HG03439 (cell line): Measurements from ENCODE around the gene EIF3L.
A peak's percentile ranks its signal among the peaks of the same experiment; 100 is the strongest.

ENCODE experiments used
- ATAC-seq: cut with Tn5 transposase; IDR thresholded peaks from one replicate; pipeline ENCODE4 v1.9.1; 2021; ENCODE audit warnings: mild to moderate bottlenecking, moderate library complexity; ENCODE audit not compliant: unreplicated experiment

The EIF3L gene

DNA sequence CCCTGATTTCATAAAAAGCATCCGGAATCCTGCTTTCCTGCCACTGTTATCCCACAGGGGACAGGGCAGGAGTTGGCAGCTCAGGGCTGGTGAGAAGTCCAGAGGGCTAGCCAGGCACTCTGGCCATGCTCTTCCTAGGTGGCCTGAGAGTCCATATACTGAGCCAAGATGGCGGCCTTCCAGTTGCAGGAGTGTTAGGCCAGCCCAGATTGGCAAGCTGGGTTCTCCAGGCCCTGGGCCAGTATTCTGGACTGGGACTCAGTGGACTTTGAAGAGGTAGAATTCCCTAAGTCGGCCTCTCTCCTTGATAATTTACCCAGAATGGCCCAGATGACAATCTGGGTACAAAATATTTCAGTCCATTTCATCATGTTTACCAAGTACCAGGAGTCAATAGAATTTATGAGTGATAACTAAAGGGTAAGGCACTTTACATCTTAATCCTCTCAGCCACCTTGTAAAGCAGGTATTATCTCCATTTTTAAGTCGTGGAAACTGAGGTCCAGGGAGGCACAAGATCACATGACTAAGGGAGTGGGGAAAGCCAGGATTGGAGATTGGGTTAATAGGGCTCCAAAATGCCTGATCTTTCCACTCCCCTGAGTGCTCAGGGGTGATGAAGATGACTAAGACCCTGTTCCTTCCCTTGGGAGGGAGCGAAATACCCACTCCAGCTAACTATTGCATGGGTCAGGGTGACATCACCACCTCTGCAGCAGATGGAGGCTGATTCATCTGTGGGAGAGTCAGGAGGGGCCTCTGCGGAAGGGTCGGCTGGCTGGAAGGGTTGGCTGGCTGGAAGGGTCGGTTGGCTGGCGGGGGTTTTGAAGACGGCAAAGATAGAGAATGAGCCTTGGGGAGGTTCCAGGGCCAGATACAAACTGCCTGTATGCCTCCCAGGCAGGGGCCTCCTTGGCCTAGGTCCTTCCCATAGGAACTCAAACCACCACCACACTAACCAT, 55.6 kb downstream of the EIF3L start:
- ATAC-seq, result no peak

DNA sequence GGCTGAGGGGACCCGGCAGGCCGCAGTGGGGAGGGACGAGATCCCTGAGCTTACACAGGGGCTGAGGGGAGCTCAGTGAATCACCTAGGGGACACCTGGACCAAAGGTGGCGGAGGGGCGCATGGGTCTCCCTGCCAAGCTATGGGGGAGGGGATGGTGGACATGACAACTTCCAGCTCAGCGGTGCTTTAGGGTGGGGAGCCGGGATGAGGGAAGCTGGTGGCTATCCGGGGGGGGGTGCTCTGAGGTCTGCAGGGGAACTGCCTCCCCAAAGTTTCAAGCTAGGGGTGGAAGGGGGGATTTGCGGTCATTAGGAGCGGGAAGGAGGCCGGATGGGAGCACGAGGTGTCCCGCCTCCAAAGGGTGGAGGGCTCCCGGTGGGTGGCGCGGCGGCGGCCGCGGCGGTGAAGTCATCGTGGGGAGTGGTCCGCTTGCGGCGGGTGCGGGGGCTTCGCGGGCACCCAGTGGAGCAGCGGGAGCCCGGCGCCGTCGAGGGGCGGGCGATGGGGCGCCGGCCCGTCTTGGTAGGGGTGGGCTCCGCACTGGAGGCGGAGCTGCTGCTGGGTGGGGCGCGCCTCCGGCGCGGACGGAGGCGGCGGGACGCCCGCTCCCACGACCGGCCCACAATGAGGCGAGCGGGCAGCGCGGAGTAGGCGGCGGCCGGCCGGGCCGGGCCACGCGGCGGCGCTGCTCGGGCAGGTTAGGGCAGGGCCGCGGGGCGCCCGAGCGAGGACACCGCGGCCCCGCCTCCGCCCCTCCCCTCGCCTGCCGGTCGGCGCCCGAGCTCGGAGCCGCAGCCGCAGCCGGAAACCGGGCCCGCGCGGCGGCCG, 56.5 kb downstream of the EIF3L start, which contains the start of gene MICALL1:
Gene MICALL1, plus strand, starts transcription at position 764 of the 830 bp plus-strand sequence. CDS start 126 bp downstream, outside the sequence.
- peak; percentile 77 for ATAC-seq

DNA sequence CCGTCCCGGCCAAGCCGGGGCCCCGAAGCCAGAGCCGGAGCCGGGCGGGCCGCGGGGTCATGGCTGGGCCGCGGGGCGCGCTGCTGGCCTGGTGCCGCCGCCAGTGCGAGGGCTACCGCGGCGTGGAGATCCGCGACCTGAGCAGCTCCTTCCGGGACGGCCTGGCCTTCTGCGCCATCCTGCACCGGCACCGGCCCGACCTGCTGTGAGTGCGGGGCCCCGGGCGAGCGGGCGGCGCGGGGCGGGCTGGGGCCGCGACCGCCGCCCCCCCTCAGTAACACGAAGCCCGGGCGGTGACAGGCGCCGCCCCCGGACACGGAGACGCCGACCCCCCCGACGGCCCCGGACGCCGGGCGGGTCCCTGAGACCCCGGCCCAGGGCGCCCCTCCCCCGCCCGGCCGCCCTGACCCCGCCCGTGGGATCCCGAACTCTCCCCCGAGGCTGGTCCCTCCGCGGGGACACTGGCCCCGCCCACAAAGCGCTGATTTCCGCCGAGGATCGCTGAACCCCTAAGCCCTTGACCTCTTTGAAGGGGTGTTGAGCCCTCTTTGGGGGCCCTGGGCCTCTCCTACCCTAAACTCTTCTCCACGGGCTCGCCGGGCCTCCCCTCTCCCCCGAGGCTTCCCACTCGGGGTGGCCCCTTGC, 57.3 kb downstream of the EIF3L start:
- peak; percentile 32 for ATAC-seq

GRCh38 chr22:37907036-37907954, 58.1 kb downstream of the EIF3L start:
- no peak for ATAC-seq

DNA sequence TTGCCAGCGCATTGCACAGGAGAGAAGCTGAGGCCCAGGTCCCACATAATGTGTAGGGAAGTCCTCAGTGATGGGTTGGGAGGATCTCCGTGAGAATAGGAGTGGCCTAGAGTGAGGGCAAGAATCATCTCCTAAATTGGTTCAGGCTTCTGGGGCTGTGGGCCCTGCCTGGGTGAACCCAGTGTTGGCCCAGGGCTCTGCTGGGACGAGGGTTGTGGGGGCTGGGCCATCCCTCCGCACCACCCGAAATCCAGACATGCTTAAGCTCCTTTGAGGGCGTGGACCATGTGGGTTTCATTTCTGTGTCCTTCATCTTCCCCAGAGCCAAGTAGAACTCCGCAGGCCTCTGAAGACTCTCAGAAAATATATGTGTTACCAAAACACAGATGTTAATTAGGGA, 60.5 kb downstream of the EIF3L start:
- ATAC-seq, result no peak

- no peak for ATAC-seq
Measured at GRCh38 chr22:37910890-37911672, 61.9 kb downstream of the EIF3L start.

GRCh38 chr22:37911697-37912096, 62.5 kb downstream of the EIF3L start:
- no peak for ATAC-seq

GRCh38 chr22:37912171-37912570, 63.0 kb downstream of the EIF3L start:
- ATAC-seq, result no peak

DNA sequence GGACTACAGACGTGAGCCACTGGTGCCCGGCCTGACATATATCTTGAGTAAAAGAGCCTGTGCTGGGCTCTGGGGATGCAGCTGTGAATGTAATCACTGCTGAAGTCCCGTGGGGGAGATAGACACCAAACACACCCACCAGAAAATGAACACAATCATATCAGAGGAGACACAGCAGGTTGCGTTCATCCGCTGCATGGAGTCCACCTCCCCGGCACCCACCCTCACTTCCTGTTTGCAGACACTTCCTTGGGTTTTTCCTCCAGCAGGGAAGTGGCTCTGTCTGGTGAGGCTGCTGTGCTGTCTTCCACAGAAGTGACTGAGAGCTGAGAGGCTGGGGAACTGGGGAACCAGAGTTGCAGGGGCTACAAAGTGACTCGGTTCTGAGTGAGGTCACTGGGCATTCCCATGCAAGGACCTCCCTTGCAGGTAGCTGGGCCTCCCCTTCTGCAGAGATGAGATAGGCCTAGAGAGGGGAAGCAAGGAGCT, 64.1 kb downstream of the EIF3L start:
- no peak for ATAC-seq

DNA sequence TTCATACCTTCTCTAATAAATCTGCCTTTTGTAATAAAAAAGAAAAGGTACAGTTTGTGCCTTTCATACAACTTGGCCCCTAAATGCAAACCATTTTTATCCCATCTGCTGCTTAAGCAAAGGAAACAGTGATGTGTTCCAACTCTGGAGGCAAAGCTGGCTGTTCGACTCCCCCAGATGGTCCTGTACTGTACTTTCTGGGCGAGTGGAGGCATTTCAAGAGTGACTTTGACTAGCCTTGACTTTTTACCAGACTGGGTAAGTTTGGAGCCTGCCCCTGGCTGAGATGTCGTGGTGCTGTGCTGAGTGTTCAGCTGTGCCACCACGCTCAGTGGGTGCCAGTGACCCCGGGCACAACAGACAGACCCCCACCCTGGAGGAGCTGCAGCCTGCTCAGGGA, 67.1 kb downstream of the EIF3L start:
- no peak for ATAC-seq

GRCh38 chr22:37917874-37918548, 68.8 kb downstream of the EIF3L start:
- no peak for ATAC-seq

GRCh38 chr22:37918580-37919270, 69.5 kb downstream of the EIF3L start:
- ATAC-seq, result no peak

DNA sequence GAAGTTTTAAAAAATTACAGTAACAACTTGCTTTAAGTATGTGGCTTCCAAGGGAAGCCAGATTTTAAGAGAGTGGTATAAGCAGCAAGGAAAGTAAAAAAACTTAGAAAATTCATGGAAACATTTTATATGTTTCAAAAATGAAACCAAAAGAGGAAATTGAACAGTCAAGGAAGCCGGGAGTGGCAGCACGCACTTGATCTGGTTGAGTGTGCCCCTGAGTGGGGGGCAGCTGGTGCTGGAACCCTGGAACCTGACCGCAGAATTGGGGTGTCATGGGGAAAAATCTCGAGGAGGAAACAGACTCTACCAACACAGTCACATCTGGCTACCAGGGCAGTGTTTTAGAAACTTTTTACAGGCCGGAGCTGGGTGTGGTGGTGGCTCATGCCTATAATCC, 70.9 kb downstream of the EIF3L start:
- no peak for ATAC-seq

GRCh38 chr22:37922191-37922590, 73.0 kb downstream of the EIF3L start:
- ATAC-seq, result no peak

- no peak for ATAC-seq
Measured at GRCh38 chr22:37923927-37924326, 74.7 kb downstream of the EIF3L start.

- ATAC-seq, result no peak
Measured at GRCh38 chr22:37924386-37925065, 75.3 kb downstream of the EIF3L start.

- no peak for ATAC-seq
Measured at GRCh38 chr22:37925330-37925729, 76.1 kb downstream of the EIF3L start.
